GM18861 (cell line): Measurements from ENCODE around the gene PLAAT3.
A peak's percentile ranks its signal among the peaks of the same experiment; 100 is the strongest.
"Not testable (repeated sequence)": the region's sequence is repeated elsewhere in the genome, so short reads cannot be mapped to it uniquely, and the experiment has no call there.

Source experiments
- ATAC-seq: cut with Tn5 transposase; IDR thresholded peaks from one replicate; pipeline ENCODE4 v1.9.1; 2021; ENCODE audit not compliant: unreplicated experiment

Gene PLAAT3

GRCh38 chr11:63547061-63547460 is 67.2 kb downstream of the PLAAT3 start:
- no peak for ATAC-seq

- ATAC-seq = no peak
These were observed 70.5 kb downstream of the PLAAT3 start for GRCh38 chr11:63543711-63544110.

- ATAC-seq = not testable (repeated sequence)
These were observed 71.7 kb downstream of the PLAAT3 start for GRCh38 chr11:63542506-63542905.

- ATAC-seq = no peak
These were observed 76.7 kb downstream of the PLAAT3 start for GRCh38 chr11:63537293-63538101.

GRCh38 chr11:63536669-63537292 is 77.5 kb downstream of the PLAAT3 start, which contains the start of gene PLAAT4:
Gene PLAAT4 (plus strand): TSS chr11:63536808. CDS start chr11:63536869, 61 bp downstream.
- no peak for ATAC-seq

GRCh38 chr11:63535734-63536133 is 78.5 kb downstream of the PLAAT3 start:
- no peak for ATAC-seq

- ATAC-seq = no peak
These were observed 79.3 kb downstream of the PLAAT3 start for GRCh38 chr11:63534895-63535461.

- ATAC-seq = no peak
These were observed 80.2 kb downstream of the PLAAT3 start for GRCh38 chr11:63534076-63534475.

GRCh38 chr11:63532799-63533475 is 81.3 kb downstream of the PLAAT3 start:
- ATAC-seq = no peak

GRCh38 chr11:63532117-63532516 is 82.1 kb downstream of the PLAAT3 start:
- no peak for ATAC-seq

- peak; percentile 90 for ATAC-seq
These were observed 83.0 kb downstream of the PLAAT3 start for GRCh38 chr11:63531074-63531792.

- ATAC-seq = no peak
These were observed 84.2 kb downstream of the PLAAT3 start for GRCh38 chr11:63530021-63530420.

GRCh38 chr11:63529373-63529772 is 84.9 kb downstream of the PLAAT3 start:
- not testable (repeated sequence) for ATAC-seq

- ATAC-seq = not testable (repeated sequence)
These were observed 85.4 kb downstream of the PLAAT3 start for GRCh38 chr11:63528729-63529278.

GRCh38 chr11:63528156-63528555 is 86.1 kb downstream of the PLAAT3 start:
- ATAC-seq = not testable (repeated sequence)

GRCh38 chr11:63527667-63528066 is 86.6 kb downstream of the PLAAT3 start:
- ATAC-seq = no peak
